ENCODE measurements around the gene HK1.
"Not testable (repeated sequence)": the region's sequence is repeated elsewhere in the genome, so short reads cannot be mapped to it uniquely, and the experiment has no call there.

- TF ChIP-seq EZH2phosphoT487 (IDR thresholded peaks at IDR 0.05; ENCODE audit: low read length); EZH2 (optimal IDR thresholded peaks at IDR 0.05; ENCODE audit: low read depth, low read length): not testable (repeated sequence)
Observed at GRCh38 chr10:69325637-69326523, 47.6 kb downstream of the HK1 start.

All from MM.1S (cell line).